Measurements from ENCODE around the gene C16orf95. TPM values are rescaled to one million over a fixed set of nuclear protein-coding genes. Genes with fewer than 3 reads are reported as not detected.

Gene C16orf95
- total RNA-seq, 2 donors from 2014 or later, result 3.2 to 3.4 TPM

Other genes with a start within 250 kb of the C16orf95 start
- 10 to 100 TPM; 45.6 to 50.8 TPM for gene FBXO31, start 66.4 kb upstream of the C16orf95 start, total RNA-seq
- gene MAP1LC3B, start 74.9 kb upstream of the C16orf95 start, total RNA-seq, result 10 to 100 TPM; 82.9 to 90.2 TPM
- gene ZCCHC14, start 175.6 kb upstream of the C16orf95 start, total RNA-seq, result 10 to 100 TPM; 14.4 to 14.9 TPM

Measured in left cardiac atrium (tissue), 2 donors.